HG02970 (cell line): Measurements from ENCODE around the gene TMEM181.
"Not testable (repeated sequence)": the region's sequence is repeated elsewhere in the genome, so short reads cannot be mapped to it uniquely, and the experiment has no call there.

ENCODE experiments used
- ATAC-seq: cut with Tn5 transposase; IDR thresholded peaks from one replicate; pipeline ENCODE4 v1.9.1; 2021; ENCODE audit warnings: mild to moderate bottlenecking, moderate library complexity, moderate number of reproducible peaks; ENCODE audit not compliant: unreplicated experiment, low FRiP score

The TMEM181 gene

DNA sequence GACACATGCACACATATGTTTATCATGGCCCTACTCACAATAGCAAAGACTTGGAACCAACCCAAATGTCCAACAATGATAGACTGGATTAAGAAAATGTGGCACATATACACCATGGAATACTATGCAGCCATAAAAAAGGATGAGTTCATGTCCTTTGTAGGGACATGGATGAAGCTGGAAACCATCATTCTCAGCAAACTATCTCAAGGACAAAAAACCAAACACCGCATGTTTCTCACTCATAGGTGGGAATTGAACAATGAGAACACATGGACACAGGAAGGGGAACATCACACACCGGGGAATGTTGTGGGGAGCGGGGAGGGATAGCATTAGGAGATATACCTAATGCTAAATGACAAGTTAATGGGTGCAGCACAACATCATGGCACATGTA, 117.2 kb downstream of the TMEM181 start:
- ATAC-seq: not testable (repeated sequence)

DNA sequence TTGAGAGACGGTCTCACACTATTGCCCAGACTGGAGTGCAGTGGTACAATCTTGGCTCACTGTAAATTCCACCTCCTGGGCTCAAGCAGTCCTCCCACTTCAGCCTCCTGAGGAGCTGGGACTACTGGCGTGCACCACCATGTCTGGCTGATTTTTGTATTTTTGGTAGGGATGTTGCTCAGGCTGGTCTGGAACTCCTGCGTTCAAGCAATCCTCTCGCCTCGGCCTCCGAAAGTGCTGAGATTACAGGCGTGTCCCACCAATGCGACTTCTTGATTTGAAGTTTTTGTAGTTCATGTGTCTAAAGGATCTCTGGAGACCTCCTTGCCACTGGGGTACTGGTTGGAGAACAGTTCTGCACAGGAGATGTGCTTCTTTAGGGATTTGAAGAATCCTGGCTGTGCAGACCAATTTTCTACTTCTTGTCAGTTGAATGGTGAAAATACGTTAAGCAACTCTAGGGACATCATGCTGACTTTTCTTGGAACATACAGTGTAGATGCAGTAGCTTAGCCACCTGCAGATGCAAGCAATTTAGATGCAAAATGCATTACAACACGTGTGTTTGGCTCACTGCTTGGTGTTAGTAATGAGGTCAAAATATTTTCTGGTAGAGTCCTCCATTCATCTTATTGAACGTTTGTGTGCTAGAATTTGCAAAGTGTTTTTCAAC, 118.2 kb downstream of the TMEM181 start:
- no peak for ATAC-seq

- ATAC-seq: no peak
Measured at GRCh38 chr6:158680015-158680414, 120.1 kb downstream of the TMEM181 start.

- ATAC-seq: no peak
Measured at GRCh38 chr6:158680481-158680880, 120.6 kb downstream of the TMEM181 start.

GRCh38 chr6:158684311-158684710, 124.4 kb downstream of the TMEM181 start:
- no peak for ATAC-seq

DNA sequence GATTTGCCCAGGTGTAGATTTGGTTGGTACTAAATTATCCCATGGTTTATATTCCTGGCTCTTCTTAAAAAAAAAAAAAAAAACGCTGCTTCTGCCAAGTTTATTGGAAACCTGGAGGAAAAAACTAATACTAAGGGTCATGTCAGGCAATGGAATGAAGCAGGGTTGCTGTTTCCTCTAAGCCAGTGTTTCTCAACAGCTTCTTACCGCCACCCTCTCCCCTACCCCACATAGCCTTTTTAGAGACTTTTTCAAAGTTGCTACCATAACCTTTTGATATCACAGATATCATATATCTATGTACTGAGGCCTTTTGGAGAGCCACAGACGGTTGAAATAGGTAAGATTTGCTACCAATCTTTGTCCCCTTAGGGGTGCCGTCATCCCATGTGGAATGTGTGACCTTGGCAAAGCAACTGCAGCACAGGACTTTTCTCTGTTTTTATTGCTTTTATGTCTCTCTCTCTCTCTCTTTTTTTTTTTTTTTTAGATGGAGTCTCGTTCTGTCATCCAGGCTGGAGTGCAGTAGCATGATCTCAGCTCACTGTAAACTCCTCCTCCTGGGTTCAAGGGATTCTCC, 124.9 kb downstream of the TMEM181 start:
- no peak for ATAC-seq
